LHCN-M2 (cell line): ENCODE data around the gene PIGZ. TPM values are rescaled to one million over a fixed set of nuclear protein-coding genes. Genes with fewer than 3 reads are reported as not detected.

ENCODE experiments used
- DNase-seq: peaks from one replicate; pipeline ENCODE4 v3.0.0-alpha.2; 2012; ENCODE audit warnings: low read depth
- polyA plus RNA-seq: library from polyadenylated mRNA; unstranded; fragments of >200 nt; gene quantifications from one replicate; pipeline ENCODE4 v1.2.1, GENCODE V29; 2012; ENCODE audit warnings: missing spikeins
- total RNA-seq: library from RNA; depleted of rRNA; stranded (reverse); fragments of >200 nt; gene quantifications from 2 replicates; pipeline ENCODE4 v1.2.3, GENCODE V29; 2014; rRNA removed

Gene PIGZ, protein sequence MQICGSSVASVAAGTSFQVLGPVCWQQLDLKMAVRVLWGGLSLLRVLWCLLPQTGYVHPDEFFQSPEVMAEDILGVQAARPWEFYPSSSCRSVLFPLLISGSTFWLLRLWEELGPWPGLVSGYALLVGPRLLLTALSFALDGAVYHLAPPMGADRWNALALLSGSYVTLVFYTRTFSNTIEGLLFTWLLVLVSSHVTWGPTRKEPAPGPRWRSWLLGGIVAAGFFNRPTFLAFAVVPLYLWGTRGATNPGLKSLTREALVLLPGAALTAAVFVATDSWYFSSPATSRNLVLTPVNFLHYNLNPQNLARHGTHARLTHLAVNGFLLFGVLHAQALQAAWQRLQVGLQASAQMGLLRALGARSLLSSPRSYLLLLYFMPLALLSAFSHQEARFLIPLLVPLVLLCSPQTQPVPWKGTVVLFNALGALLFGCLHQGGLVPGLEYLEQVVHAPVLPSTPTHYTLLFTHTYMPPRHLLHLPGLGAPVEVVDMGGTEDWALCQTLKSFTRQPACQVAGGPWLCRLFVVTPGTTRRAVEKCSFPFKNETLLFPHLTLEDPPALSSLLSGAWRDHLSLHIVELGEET
- total RNA-seq, result 0.38 and 2.4 TPM in 2 replicates
- 2.5 TPM for polyA plus RNA-seq

- peak; percentile 10 for DNase-seq
These were observed at the start of gene PIGZ for GRCh38 chr3:196968233-196969133. PIGZ (minus strand) TSS chr3:196968833; CDS start chr3:196952031, 16,802 bp downstream.

DNA sequence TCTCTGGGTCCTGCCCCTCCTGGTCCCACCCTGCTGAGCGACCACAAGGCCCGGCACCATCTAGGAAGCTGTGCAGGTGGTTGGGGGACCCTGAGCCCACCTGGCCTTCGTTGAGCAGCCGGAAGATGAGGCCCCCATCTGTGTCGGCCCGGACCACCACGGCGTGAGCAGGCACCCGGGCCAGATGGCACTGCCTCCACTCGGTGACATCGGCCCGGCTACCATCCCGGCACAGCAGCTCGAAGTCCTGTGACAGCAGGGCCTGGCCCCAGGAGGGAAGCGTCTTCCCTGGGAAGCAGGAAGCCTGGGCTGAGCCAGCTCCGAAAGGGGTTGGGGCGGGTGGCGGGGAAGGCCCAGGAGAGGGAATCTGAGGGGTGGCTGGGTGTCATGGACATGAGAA, 48.4 kb upstream of the PIGZ start:
- no peak for DNase-seq

GRCh38 chr3:197015790-197016736, 47.4 kb upstream of the PIGZ start:
- DNase-seq, result no peak

GRCh38 chr3:197014942-197015575, 46.4 kb upstream of the PIGZ start:
- no peak for DNase-seq

GRCh38 chr3:197014024-197014423, 45.4 kb upstream of the PIGZ start:
- no peak for DNase-seq

GRCh38 chr3:197012540-197012883, 43.9 kb upstream of the PIGZ start:
- DNase-seq, result no peak

- no peak for DNase-seq
These were observed 43.3 kb upstream of the PIGZ start for GRCh38 chr3:197011780-197012539.

- no peak for DNase-seq
These were observed 42.1 kb upstream of the PIGZ start for GRCh38 chr3:197010556-197011351.

GRCh38 chr3:197009532-197010019, 40.9 kb upstream of the PIGZ start:
- no peak for DNase-seq

DNA sequence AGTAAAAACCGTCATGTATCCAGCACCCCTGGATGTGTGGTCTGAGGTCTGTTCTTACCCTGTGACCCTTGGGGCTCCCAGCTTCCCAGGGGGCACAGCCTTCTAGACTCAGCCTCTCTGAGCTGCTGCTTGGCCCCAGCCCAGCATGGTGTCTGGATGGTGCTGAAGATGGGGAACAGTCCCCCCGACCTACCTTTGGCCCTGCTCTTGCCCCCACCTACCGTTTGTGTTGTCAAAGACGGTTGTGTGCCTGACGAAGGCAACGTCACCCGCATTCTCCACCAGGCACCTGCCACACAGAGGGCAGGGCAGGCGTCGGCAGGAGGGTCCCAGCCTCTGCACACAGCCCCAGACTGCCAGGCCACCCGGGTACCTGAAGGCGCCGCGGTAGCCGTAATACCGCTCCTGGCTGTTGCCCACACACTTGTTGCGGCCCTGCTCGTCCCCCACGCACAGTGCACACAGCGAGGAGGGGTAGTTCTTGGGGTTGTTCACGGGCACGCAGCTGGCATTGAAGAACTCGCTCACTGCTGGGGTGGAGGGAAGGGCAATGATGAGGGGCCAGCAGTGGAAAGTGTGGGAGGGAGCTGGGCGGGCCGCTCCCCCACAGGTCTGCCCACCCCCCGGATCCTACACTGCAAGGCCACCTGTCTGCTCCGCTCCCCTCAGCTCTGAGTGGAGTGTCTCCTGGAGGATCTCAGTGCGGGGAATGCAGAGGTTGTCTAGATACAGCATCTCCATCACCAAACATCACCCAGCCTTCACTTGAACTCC, 40.0 kb upstream of the PIGZ start:
- DNase-seq, result no peak

DNA sequence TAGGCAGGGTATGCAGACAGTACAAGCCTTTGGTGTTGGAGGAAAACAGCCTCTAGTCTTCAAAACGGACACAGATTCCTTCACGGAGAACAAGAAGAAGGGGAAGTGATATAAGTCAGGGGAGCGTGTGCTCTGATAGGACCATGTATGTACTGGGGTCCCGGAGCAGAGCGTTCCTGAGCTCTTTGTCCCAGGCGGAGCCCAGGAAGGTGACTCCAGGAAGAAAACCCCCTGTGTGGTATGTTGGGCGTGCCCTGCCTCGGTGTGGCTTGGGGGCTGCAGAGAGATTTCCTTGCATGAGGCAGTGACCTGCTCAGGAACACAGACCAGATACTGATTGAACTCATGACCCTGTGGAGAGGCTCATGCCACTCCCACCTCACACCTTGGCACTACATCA, 39.3 kb upstream of the PIGZ start:
- DNase-seq, result no peak

- no peak for DNase-seq
These were observed 38.8 kb upstream of the PIGZ start for GRCh38 chr3:197007296-197007940.

DNA sequence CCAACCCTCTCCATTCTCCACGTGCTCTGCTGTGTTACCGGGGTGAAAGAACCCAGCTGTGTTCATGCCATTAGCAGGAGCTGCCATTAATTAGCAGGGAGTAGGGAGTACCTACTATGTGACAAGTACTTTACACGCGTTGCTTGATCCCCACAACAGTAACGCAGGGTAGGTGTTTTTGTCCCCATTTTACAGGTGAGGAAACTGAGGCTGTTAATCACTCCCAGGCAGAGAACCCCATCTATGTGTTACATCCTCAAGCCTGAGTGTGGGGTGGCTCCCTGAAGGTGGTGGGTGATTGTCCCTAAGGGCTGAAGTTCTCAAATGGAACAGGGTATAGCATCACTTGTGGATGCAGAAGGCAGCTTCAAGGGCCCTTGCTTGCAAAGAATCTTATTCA, 38.2 kb upstream of the PIGZ start:
- no peak for DNase-seq

DNA sequence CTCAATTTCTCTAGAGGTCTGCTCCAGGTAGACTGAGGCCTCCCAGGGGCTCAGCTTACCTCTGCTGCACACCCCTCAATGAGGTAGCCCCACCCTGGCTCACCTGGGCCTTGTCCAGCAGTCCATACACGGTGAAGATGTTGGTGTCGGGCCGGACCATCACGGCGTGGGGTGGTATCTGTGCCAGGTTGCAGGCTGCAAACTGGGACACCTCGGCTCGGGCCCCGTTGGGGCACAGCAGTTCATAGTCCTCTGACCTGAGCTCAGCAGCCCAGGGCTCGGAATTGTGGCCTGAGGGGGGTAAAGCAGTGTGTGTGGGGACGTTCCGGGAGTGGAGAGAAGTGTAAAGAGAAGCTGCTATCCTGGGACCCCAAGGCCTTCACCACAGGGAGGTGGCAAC, 37.8 kb upstream of the PIGZ start:
- DNase-seq, result no peak

GRCh38 chr3:197003461-197004385, 35.1 kb upstream of the PIGZ start:
- DNase-seq, result no peak

DNA sequence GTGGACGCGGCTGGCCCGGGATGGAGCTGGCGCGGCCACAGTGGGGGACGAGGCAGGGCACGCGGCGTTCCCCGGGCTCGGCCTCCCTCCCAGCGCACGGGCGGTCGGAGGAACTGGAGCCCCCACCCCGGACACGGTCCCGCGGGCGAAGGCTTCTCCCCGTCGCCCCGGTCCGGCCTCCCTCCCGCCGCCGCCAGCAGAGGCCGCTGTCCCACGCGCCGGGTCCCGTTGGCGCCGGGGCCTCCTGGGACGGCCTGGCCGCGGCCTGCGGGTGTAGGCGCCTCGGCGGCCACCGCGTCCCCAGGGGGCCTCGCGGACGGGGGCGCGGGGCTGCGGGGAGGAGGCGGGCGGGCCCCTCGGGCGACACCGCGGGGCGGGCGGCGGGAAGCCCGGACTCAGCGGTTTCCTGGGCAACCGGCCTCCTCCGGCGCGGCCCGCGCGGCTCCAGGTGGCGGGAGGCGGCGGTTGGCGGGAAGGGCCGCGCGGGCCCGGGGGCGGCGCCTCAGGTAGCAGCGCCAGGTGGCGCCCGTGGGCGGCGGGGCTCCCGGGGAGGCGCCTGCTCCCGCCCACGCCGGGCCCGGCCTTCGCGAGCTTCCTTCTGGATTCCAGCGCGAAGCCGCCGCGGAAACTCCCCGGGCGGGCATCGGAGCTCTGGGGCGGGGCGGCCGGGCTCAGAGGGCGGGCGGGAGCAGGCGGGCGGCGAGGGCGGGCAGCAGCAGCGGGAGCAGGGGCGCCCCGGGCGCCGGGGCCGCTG, 34.2 kb upstream of the PIGZ start:
- peak; percentile 44 for DNase-seq
